ENCODE results near the gene HLCS.
"Not testable (repeated sequence)": the region's sequence is repeated elsewhere in the genome, so short reads cannot be mapped to it uniquely, and the experiment has no call there.

The HLCS gene

GRCh38 chr21:36959020-36959835, 7.2 kb downstream of the HLCS start:
- in situ Hi-C loops (cut with HindIII; ENCODE audit: low sequenced_read_pairs) = no loop called here

GRCh38 chr21:36955783-36956182, 10.7 kb downstream of the HLCS start:
- in situ Hi-C loops (cut with HindIII; ENCODE audit: low sequenced_read_pairs) = no loop called here

GRCh38 chr21:36952331-36952730, 14.1 kb downstream of the HLCS start:
- in situ Hi-C loops (cut with HindIII; ENCODE audit: low sequenced_read_pairs) = not testable (repeated sequence)

GRCh38 chr21:36949171-36950141, 17.0 kb downstream of the HLCS start:
- in situ Hi-C loops (cut with HindIII; ENCODE audit: low sequenced_read_pairs) = no loop called here

- in situ Hi-C loops (cut with HindIII; ENCODE audit: low sequenced_read_pairs) = no loop called here
These were observed 17.8 kb downstream of the HLCS start for GRCh38 chr21:36948686-36949085.

- in situ Hi-C loops (cut with HindIII; ENCODE audit: low sequenced_read_pairs) = no loop called here
These were observed 19.5 kb downstream of the HLCS start for GRCh38 chr21:36946949-36947356.

- in situ Hi-C loops (cut with HindIII; ENCODE audit: low sequenced_read_pairs) = no loop called here
These were observed 20.9 kb downstream of the HLCS start for GRCh38 chr21:36945496-36946138.

- in situ Hi-C loops (cut with HindIII; ENCODE audit: low sequenced_read_pairs) = no loop called here
These were observed 29.9 kb downstream of the HLCS start for GRCh38 chr21:36936361-36937135.

GRCh38 chr21:36934864-36935420, 31.5 kb downstream of the HLCS start:
- in situ Hi-C loops (cut with HindIII; ENCODE audit: low sequenced_read_pairs) = no loop called here

GRCh38 chr21:36932161-36932816, 34.2 kb downstream of the HLCS start:
- in situ Hi-C loops (cut with HindIII; ENCODE audit: low sequenced_read_pairs) = no loop called here

- in situ Hi-C loops (cut with HindIII; ENCODE audit: low sequenced_read_pairs) = loop anchor here (10.0 kb wide), 1 partner anchor 205 kb away; no protein-coding TSS in a partner anchor
These were observed 36.8 kb downstream of the HLCS start for GRCh38 chr21:36929622-36930021.

- in situ Hi-C loops (cut with HindIII; ENCODE audit: low sequenced_read_pairs) = loop anchor here (10.0 kb wide), 1 partner anchor 204 kb away; no protein-coding TSS in a partner anchor
These were observed 37.5 kb downstream of the HLCS start for GRCh38 chr21:36928960-36929359.

- in situ Hi-C loops (cut with HindIII; ENCODE audit: low sequenced_read_pairs) = loop anchor here (10.0 kb wide), 1 partner anchor 203 kb away; no protein-coding TSS in a partner anchor
These were observed 38.8 kb downstream of the HLCS start for GRCh38 chr21:36927719-36928117.

GRCh38 chr21:36926989-36927718, 39.3 kb downstream of the HLCS start:
- in situ Hi-C loops (cut with HindIII; ENCODE audit: low sequenced_read_pairs) = loop anchor here (10.0 kb wide), 1 partner anchor 202 kb away; no protein-coding TSS in a partner anchor

GRCh38 chr21:36923270-36923669, 43.2 kb downstream of the HLCS start:
- in situ Hi-C loops (cut with HindIII; ENCODE audit: low sequenced_read_pairs) = loop anchor here (10.0 kb wide), 1 partner anchor 198 kb away; no protein-coding TSS in a partner anchor

GRCh38 chr21:36922861-36923260, 43.6 kb downstream of the HLCS start:
- in situ Hi-C loops (cut with HindIII; ENCODE audit: low sequenced_read_pairs) = loop anchor here (10.0 kb wide), 1 partner anchor 198 kb away; no protein-coding TSS in a partner anchor

- in situ Hi-C loops (cut with HindIII; ENCODE audit: low sequenced_read_pairs) = no loop called here
These were observed 48.2 kb downstream of the HLCS start for GRCh38 chr21:36918291-36918690.

- in situ Hi-C loops (cut with HindIII; ENCODE audit: low sequenced_read_pairs) = no loop called here
These were observed 48.9 kb downstream of the HLCS start for GRCh38 chr21:36917471-36918158.
